Pulmonary artery endothelial cell (primary cell): Measurements from ENCODE around the gene MLH1. TPM values are rescaled to one million over a fixed set of nuclear protein-coding genes. Genes with fewer than 3 reads are reported as not detected.
"Not testable (repeated sequence)": the region's sequence is repeated elsewhere in the genome, so short reads cannot be mapped to it uniquely, and the experiment has no call there.

Source experiments
- DNase-seq: peaks from one replicate; pipeline ENCODE4 v3.0.0-alpha.2; 2011; ENCODE audit warnings: low read depth, low spot score
- total RNA-seq: library from RNA; depleted of rRNA; stranded (reverse); fragments of >200 nt; gene quantifications from 2 replicates; pipeline ENCODE4 v1.2.3, GENCODE V29; 2014

Gene MLH1
- total RNA-seq, 1 donor from 2014 or later: 32.5 TPM

- no peak for DNase-seq
These were observed 39.6 kb downstream of the MLH1 start for GRCh38 chr3:37032961-37033360.

GRCh38 chr3:37037352-37037751, 44.0 kb downstream of the MLH1 start:
- no peak for DNase-seq

GRCh38 chr3:37039161-37039846, 46.0 kb downstream of the MLH1 start:
- DNase-seq: no peak

- no peak for DNase-seq
These were observed 46.9 kb downstream of the MLH1 start for GRCh38 chr3:37040231-37040630.

GRCh38 chr3:37041546-37042195, 48.4 kb downstream of the MLH1 start:
- no peak for DNase-seq

GRCh38 chr3:37042712-37043111, 49.4 kb downstream of the MLH1 start:
- not testable (repeated sequence) for DNase-seq

- no peak for DNase-seq
These were observed 57.0 kb downstream of the MLH1 start for GRCh38 chr3:37050282-37050681.

- no peak for DNase-seq
These were observed 59.5 kb downstream of the MLH1 start for GRCh38 chr3:37052860-37053259.

GRCh38 chr3:37053337-37053736, 60.0 kb downstream of the MLH1 start:
- no peak for DNase-seq

GRCh38 chr3:37053753-37054152, 60.4 kb downstream of the MLH1 start:
- DNase-seq: no peak

GRCh38 chr3:37054370-37054769, 61.1 kb downstream of the MLH1 start:
- DNase-seq: peak; percentile 8

GRCh38 chr3:37055077-37055476, 61.8 kb downstream of the MLH1 start:
- not testable (repeated sequence) for DNase-seq

GRCh38 chr3:37056826-37057225, 63.5 kb downstream of the MLH1 start:
- DNase-seq: no peak

- DNase-seq: no peak
These were observed 64.8 kb downstream of the MLH1 start for GRCh38 chr3:37058117-37058516.

GRCh38 chr3:37064747-37065146, 71.4 kb downstream of the MLH1 start:
- DNase-seq: no peak

GRCh38 chr3:37067577-37067976, 74.3 kb downstream of the MLH1 start:
- no peak for DNase-seq

- DNase-seq: no peak
These were observed 74.7 kb downstream of the MLH1 start for GRCh38 chr3:37068031-37068430.

GRCh38 chr3:37071921-37072320, 78.6 kb downstream of the MLH1 start:
- DNase-seq: no peak

- DNase-seq: peak; percentile 19
These were observed 79.6 kb downstream of the MLH1 start for GRCh38 chr3:37072892-37073291.

- DNase-seq: no peak
These were observed 80.9 kb downstream of the MLH1 start for GRCh38 chr3:37074178-37074577.

GRCh38 chr3:37075955-37076354, 82.6 kb downstream of the MLH1 start:
- DNase-seq: no peak

- no peak for DNase-seq
These were observed 89.0 kb downstream of the MLH1 start for GRCh38 chr3:37082317-37082716.

- DNase-seq: no peak
These were observed 93.6 kb downstream of the MLH1 start for GRCh38 chr3:37086918-37087317.
